ENCODE results near the gene TFAP2D.

The TFAP2D gene

GRCh38 chr6:50819466-50819903, 106.2 kb downstream of the TFAP2D start:
- no peak for DNase-seq (ENCODE audit: low read depth)

DNA sequence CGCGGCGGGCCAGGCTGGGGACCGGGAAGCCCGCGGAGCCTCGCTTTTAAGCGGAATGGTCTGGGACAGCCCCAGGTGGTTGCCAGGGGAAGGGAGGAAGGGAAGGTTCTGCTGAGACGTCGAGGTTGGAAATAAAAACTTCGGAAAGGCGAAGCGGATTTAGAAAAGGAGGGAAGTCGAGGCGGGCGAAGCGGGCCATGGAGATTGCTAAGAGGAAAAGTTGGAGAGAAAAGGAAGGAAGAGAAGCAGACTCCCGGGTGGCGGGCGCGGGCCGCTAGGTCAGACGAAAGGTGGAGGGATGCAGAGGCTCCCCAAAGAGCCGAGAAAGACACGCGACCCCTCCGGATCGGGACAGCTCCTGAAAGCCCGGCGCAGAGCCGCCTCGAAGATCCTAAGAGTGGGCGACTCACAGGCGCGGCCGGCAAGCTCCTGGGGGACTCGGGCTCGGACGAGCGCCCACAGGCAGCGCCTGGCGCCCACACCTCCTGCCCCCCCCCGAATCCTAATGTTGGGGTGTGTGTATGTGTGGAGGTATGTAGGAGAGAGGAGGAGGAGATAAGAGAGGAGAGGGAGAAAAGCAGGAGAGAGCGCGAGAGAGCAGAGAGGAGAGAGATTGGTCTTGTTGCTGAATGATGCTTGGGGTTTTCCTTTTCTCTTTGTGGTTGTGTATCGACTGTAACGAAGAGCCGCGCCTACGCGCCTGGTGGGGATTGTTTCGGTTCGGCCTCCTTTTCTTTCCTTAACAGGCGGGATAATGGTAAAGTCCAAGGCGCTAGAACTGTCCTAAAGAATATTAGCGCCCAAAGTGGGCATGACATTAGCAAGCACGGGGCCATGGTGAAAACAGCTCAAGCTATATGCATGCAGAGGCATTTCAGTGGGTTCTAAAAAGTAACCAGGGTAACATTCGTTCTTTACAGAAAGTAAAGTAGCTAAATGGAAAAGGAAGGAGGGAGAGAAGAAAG, 106.9 kb downstream of the TFAP2D start:
- DNase-seq (ENCODE audit: low read depth): peak; percentile 54

DNA sequence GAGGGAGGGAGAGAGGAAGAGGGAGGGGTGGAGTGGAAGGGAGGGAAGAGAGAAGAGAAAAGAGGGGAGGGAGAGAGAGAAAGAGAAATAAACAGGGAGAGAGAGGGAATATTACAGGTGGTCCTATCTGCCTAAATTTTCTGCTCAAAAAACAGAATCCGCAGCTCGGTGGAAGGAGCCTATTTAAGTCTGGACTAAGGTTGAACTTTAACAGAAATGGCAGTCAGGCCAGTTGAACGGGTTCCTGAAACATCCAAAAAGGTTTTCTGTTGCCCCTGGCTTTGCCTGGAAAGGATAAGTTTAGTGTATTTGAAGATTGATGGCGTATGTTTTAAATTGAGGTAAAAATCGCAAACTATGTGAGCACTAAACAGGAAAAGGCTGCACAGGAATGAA, 107.5 kb downstream of the TFAP2D start:
- DNase-seq (ENCODE audit: low read depth): no peak

- DNase-seq (ENCODE audit: low read depth): no peak
Measured at GRCh38 chr6:50821441-50822077, 108.2 kb downstream of the TFAP2D start.

DNA sequence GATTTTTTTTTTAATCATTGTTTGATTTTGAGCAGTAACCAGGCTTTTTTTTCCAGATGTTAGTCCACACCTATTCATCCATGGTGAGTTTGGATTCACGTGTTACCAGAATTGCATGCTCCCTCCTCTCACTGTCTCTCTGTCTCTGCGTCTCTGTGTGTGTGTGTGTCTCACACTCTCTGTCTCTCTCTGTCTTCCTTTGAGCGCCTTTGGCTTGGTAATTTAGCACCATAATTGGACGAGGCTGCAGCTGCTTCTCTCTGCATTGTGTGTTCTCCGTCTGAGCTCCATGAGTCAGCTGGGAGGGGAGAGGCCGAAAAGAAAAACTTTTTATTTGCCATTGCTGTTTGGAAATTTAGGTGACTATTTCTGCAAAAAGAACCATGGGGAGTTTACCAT, 108.8 kb downstream of the TFAP2D start:
- DNase-seq (ENCODE audit: low read depth): peak; percentile 72
